Esophagus squamous epithelium (tissue), 5 donors: ENCODE data around the gene TBC1D20. TPM values are rescaled to one million over a fixed set of nuclear protein-coding genes. Genes with fewer than 3 reads are reported as not detected.

Experiments used
- DNase-seq: peaks from one replicate; lab custom pipeline; 2025; lab: John Stamatoyannopoulos, UW
- H3K27ac ChIP-seq, 4 donors: fragments of 200-600 bp; sonication (generic); one replicate each; pipeline ENCODE4 v1.5.1; 2016 to 2019; ENCODE audit warnings: mild to moderate bottlenecking in 1 of 4
- H3K27me3 ChIP-seq, 4 donors: fragments of 200-600 bp; sonication (generic); 1 replicate in 3 of 4; 2 replicates in 1 of 4; pipeline versions ENCODE4 v1.5.1 to v1.6.0; 2017 to 2021; ENCODE audit warnings: antibody characterized with exemption in 1 of 4
- H3K36me3 ChIP-seq, 3 donors: fragments of 200-600 bp; sonication (generic); one replicate each; pipeline ENCODE4 v1.5.1; 2016 to 2019
- H3K4me1 ChIP-seq, 3 donors: fragments of 200-600 bp; sonication (generic); one replicate each; pipeline ENCODE4 v1.5.1; 2017 to 2019
- H3K4me3 ChIP-seq, 4 donors: fragments of 200-600 bp; sonication (generic); 1 replicate in 3 of 4; 2 replicates in 1 of 4; pipeline ENCODE4 v1.5.1; 2016 to 2019; ENCODE audit warnings: mild to moderate bottlenecking in 2 of 4, moderate library complexity in 1 of 4
- H3K9me3 ChIP-seq, 3 donors: fragments of 200-600 bp; sonication (generic); one replicate each; pipeline ENCODE4 v1.5.1; 2016 to 2019
- CTCF ChIP-seq, 6 experiments: fragments of 450-650 bp in 4 of 6; fragments of 200-600 bp in 2 of 6; sonication (generic) in 2 of 6; IDR thresholded peaks; one replicate each; pipeline ENCODE4 v1.5.1; 2016 to 2019; ENCODE audit warnings: antibody characterized with exemption in 6 of 6, mild to moderate bottlenecking in 4 of 6, moderate library complexity in 4 of 6
- POLR2A ChIP-seq, 4 donors: fragments of 450-650 bp; IDR thresholded peaks; one replicate each; pipeline ENCODE4 v1.6.1; 2017; ENCODE audit warnings: antibody characterized with exemption in 4 of 4, mild to moderate bottlenecking in 4 of 4, moderate library complexity in 3 of 4
- WGBS, 2 donors: methylation state at CpG; one replicate each; pipeline ENCODE4 v1.1.5; 2018; 5-methylcytosine and 5-hydroxymethylcytosine counted together
- intact Hi-C: fragments of 100-400 bp; cut with DNase I; formaldehyde crosslinking; loops from one replicate; pipeline ENCODE4 v1.15.0; 2022
- total RNA-seq, 4 donors: library from RNA; depleted of rRNA; stranded (reverse); fragments of >200 nt; gene quantifications; one replicate each; pipeline ENCODE4 v1.1.0, GENCODE V29; 2016
- donor health status: DM: yes; HTN: yes; CAD: no.

TBC1D20 gene
- total RNA-seq, 4 donors from 2014 or later = 18.1 to 33.2 (median 26.0) TPM

GRCh38 chr20:440148-440547 is 22.2 kb downstream of the TBC1D20 start:
- H3K4me3 ChIP-seq = no peak overlapping the region
- TF ChIP-seq POLR2A (IDR thresholded peaks at IDR 0.05) (no peak), CTCF (IDR thresholded peaks at IDR 0.05) (no peak)
- no peaks in the 10 kb centered on the region for H3K27me3 ChIP-seq
- H3K9me3 ChIP-seq = no peaks in the 10 kb centered on the region
- no peak overlapping the region for H3K27ac ChIP-seq
- peaks cover 20 to 100% (median 48%) of the 10 kb centered on the region in 3 donors for H3K36me3 ChIP-seq
- H3K4me1 ChIP-seq = peaks cover 6 to 34% (median 9%) of the 10 kb centered on the region in 3 donors
- WGBS, 2 donors = 50 to 89% methylated on average over 1 to 7 of the region's 7 CpGs
- intact Hi-C loops = no loop called here
- DNase-seq = no peak

GRCh38 chr20:438571-439469 is 23.5 kb downstream of the TBC1D20 start:
- H3K4me3 ChIP-seq = peak overlapping the region in 1 of 4 donors; percentile 1
- H3K36me3 ChIP-seq = peaks cover 20 to 95% (median 54%) of the 10 kb centered on the region in 3 donors
- no peaks in the 10 kb centered on the region for H3K27me3 ChIP-seq
- no peaks in the 10 kb centered on the region for H3K9me3 ChIP-seq
- 49 to 66% methylated on average over 13 to 17 of the region's 18 CpGs for WGBS, 2 donors
- H3K4me1 ChIP-seq = peaks cover 0 to 36% (median 3%) of the 10 kb centered on the region in 3 donors
- peak overlapping the region in 2 of 4 donors; percentile 9 to 23 for H3K27ac ChIP-seq
- TF ChIP-seq CTCF (IDR thresholded peaks at IDR 0.05) (no peak), POLR2A (IDR thresholded peaks at IDR 0.05) (no peak)
- intact Hi-C loops = no loop called here
- no peak for DNase-seq

DNA sequence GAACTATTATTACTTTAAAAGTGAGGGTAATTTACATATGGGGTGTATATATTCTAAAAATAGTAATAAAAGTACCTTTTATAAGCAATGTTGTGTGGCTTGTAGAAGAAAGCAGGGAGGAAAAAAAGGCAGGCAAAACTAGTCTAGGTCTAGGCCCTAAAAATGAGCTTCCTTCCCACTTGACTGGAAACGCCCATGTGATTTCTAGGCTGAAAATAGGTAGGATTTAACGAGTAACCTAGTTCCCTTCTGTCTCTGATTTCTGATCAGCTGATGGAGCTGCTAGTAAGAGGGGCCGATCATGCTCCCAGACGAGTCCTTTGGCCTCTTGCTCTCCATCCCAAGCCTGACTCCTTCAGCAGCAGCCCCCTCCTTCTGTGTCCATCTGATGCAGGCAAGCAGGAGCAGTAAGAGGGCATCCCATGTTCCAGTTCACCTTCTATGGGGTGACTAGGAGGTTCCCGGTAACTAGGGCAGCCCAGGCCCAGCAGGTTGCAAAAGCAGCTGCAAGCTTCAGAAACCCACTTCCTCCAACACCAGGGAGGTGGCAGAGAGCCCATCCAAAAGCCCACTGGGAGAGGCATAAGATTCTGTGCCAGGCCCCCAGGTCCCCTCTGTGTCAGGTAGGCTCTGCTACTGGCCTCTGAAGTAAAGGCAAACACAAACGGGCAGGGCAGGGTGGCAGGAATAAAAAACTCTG is 24.4 kb downstream of the TBC1D20 start:
- peak overlapping the region in 1 of 4 donors; percentile 14 for H3K27ac ChIP-seq
- H3K4me3 ChIP-seq = no peak overlapping the region
- intact Hi-C loops = no loop called here

DNA sequence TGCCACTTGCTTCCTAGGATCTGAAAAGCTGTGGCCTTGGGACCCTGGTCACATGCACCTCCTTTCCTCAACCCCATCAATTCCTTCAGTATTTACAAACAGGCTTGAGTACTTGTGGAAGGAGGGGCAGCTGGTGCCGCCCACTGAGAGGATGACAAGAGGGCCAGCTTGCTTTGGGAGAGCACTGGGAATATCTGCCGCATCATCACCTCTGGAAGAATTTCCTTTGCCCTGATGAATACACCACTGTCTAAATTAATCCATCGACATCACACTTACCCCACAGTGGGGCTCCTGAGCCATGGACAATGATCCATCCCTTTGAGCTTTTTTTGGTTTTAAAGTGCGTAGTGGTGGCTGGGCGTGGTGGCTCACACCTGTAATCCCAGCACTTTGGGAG is 25.9 kb downstream of the TBC1D20 start:
- intact Hi-C loops = no loop called here
- Histone ChIP-seq H3K36me3 (peaks cover 20 to 90% (median 46%) of the 10 kb centered on the region in 3 donors), H3K4me1 (peaks cover 0 to 44% (median 3%) of the 10 kb centered on the region in 3 donors), H3K4me3 (no peak overlapping the region), H3K27ac (no peak overlapping the region), H3K27me3 (no peaks in the 10 kb centered on the region), H3K9me3 (no peaks in the 10 kb centered on the region)
- no peak for TF ChIP-seq POLR2A (IDR thresholded peaks at IDR 0.05)
- no peak for TF ChIP-seq CTCF (IDR thresholded peaks at IDR 0.05)
- no peak for DNase-seq
- 86 to 100% methylated on average over 2 to 3 of the region's 5 CpGs for WGBS, 2 donors

More for the DNA sequence above, 24.4 kb downstream of the TBC1D20 start:
- Histone ChIP-seq H3K4me1 (peaks cover 0 to 44% (median 3%) of the 10 kb centered on the region in 3 donors), H3K36me3 (peaks cover 20 to 90% (median 54%) of the 10 kb centered on the region in 3 donors), H3K27me3 (no peaks in the 10 kb centered on the region), H3K9me3 (no peaks in the 10 kb centered on the region)
- DNase-seq = no peak
- WGBS, 2 donors = 73 to 78% methylated on average over 4 to 5 of the region's 6 CpGs
- TF ChIP-seq CTCF (IDR thresholded peaks at IDR 0.05) (no peak), POLR2A (IDR thresholded peaks at IDR 0.05) (no peak)
